Fibroblast of villous mesenchyme (primary cell): Measurements from ENCODE around the gene RPUSD2. TPM values are rescaled to one million over a fixed set of nuclear protein-coding genes. Genes with fewer than 3 reads are reported as not detected.
"Not testable (repeated sequence)": the region's sequence is repeated elsewhere in the genome, so short reads cannot be mapped to it uniquely, and the experiment has no call there.

Source experiments
- DNase-seq: peaks from one replicate; pipeline ENCODE4 v3.0.0-alpha.2; 2010; ENCODE audit warnings: low read depth
- H3K4me3 ChIP-seq: 2 replicates; pipeline ENCODE4 v1.5.1; 2011; ENCODE audit warnings: low read depth, mild to moderate bottlenecking, low read length
- total RNA-seq: library from RNA; depleted of rRNA; stranded (reverse); fragments of >200 nt; gene quantifications from 2 replicates; pipeline ENCODE4 v1.2.3, GENCODE V29; 2012
- TF ChIP-seq, protein P1 (sequence below): IDR thresholded peaks from 2 replicates; pipeline ENCODE4 v1.5.1; 2012; ENCODE audit warnings: low read depth, mild to moderate bottlenecking, low read length; ENCODE audit not compliant: insufficient read depth

The RPUSD2 gene
- total RNA-seq, 1 donor = 11.2 TPM

DNA sequence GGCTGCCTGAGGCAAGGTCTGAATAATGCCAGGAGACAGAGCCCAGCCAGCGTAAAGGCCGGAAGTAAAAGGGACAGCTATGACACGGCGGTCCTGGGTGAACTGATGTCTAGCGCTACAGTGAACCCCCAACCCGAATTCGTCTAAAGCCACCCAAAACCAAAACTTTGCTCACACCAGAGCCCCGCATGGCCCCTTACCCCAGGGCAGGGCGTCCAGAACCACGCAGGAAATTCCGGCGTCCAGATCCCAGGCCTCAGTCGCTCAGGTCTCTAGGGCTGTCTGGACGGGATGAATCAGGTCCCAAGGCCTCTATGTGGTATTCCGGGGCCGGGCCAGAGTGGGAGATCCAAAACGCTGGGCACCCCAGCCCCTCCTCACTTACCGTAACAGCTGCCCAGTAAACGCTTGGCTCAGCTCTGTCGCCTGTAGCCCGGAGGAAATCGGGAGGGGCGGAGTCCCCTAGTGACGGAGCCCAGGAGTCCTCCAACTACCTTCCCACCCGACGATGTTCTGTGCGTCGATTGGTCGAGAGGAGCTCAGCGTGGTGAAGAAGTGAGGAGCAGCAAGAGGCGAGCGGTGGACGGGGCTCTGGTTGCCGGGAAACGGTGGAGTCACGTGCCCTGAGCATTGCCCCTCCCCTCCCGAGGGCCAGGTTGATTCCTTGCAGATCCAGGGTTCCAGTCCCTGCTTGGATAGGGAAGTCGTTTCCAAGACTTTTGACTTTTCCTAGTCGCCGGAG, 4.3 kb upstream of the RPUSD2 start, which contains the start of gene CCDC32:
Gene CCDC32 (minus strand): TSS at position 452 of the 742 bp plus-strand sequence. CDS start 2,027 bp downstream, outside the sequence.
- TF ChIP-seq, protein P1, sequence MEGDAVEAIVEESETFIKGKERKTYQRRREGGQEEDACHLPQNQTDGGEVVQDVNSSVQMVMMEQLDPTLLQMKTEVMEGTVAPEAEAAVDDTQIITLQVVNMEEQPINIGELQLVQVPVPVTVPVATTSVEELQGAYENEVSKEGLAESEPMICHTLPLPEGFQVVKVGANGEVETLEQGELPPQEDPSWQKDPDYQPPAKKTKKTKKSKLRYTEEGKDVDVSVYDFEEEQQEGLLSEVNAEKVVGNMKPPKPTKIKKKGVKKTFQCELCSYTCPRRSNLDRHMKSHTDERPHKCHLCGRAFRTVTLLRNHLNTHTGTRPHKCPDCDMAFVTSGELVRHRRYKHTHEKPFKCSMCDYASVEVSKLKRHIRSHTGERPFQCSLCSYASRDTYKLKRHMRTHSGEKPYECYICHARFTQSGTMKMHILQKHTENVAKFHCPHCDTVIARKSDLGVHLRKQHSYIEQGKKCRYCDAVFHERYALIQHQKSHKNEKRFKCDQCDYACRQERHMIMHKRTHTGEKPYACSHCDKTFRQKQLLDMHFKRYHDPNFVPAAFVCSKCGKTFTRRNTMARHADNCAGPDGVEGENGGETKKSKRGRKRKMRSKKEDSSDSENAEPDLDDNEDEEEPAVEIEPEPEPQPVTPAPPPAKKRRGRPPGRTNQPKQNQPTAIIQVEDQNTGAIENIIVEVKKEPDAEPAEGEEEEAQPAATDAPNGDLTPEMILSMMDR = no peak
- H3K4me3 ChIP-seq = peak within 1 kb of the TSS; percentile 90
- DNase-seq = peak; percentile 99

DNA sequence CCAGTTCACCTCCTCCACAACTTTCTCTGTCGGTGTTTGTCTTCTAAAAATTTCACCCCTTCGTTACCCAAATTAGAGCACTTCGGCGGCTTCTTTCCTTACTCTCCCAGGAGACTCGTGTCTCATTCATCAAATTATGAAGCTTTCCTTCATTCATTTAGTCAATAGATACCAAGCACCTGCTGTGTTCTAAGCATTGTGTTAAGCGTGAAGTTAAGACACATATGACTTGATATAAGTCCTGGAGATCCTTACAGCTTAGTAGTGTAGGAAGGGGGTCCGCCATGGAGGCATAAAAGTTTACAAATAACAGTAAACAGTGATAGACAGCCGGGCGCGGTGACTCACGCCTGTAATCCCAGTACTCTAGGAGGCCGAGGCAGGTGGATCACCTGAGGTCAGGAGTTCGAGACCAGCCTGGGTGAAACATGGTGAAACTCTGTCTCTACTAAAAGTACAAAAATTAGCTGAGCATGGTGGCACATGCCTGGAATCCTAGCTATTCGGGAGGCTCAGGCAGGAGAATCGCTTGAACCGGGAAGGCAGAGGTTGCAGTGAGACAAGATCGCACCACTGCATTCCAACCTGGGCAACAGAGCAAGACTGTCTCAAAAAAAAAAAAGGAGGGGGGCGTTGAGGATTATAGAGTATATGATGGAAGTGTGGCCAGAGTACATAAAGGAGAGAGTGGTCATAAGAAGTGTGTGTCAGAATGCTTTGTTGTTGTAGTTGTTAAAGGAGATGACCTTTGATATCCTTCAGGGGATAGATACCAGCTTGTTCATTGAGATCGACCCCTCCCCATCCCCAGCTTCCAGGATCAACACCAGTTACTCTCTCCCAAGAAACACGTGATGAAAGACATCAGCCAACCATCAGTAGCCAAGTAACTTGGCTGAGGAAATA, 3.5 kb upstream of the RPUSD2 start:
- TF ChIP-seq, protein P1 = no peak
- peak overlapping the region; percentile 90 for H3K4me3 ChIP-seq
- no peak for DNase-seq

DNA sequence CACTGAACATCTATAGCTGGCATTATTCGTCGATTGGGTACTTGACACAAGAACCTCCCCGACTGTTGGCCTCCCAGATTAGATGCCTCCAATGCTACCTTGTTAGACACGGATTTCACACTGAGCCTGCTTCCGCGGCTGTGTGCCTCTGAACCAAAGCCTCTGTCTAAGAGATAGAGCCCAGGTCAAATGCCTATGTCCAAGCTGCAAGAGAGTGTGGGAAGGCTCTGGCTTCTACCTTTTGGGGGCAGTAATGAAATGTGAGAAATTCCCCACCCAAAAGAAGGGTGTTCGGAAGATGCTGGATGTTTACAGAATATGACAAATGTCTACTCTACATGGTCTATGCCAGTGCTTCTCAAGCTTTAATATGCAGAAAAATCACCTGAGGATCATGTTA, 2.0 kb upstream of the RPUSD2 start:
- TF ChIP-seq, protein P1 = peak; percentile 48
- DNase-seq = peak; percentile 22
- H3K4me3 ChIP-seq = no peak overlapping the region

DNA sequence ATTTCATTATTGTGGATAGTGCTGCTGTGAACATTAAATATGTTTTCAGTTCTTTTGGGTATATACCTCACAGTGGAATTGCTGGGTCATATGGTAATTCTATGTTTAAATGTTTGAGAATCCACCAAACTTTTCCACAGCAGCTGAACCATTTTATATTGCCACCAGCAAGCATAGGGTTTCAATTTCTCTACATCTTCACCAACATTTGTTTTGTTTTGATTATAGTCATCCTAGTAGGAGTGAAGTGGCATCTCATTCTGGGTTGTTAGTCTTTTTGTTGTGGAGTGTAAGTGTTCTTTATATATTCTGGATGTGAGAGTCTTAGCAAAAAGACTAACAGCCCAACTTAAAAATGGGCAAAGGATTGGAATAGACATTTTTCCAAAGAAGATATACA, 6.0 kb downstream of the RPUSD2 start:
- H3K4me3 ChIP-seq = no peak overlapping the region
- no peak for DNase-seq
- TF ChIP-seq, protein P1 = no peak

DNA sequence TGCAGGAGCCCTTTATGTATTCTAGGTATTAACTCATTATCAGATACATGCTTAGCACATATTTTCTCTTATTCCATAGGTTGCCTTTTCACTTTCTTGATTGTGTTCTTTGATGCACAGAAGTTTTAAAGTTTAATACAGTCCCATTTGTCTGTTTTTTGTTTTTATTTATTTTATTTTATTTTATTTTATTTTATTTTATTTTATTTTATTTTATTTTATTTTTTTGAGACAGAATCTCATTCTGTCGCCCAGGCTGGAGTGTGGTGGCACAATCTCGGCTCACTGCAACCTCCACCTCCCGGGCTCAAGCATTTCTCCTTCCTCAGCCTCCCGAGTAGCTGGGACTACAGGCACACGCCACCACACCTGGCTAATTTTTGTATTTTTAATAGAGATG, 7.8 kb downstream of the RPUSD2 start:
- DNase-seq, H3K4me3 ChIP-seq: not testable (repeated sequence)

DNA sequence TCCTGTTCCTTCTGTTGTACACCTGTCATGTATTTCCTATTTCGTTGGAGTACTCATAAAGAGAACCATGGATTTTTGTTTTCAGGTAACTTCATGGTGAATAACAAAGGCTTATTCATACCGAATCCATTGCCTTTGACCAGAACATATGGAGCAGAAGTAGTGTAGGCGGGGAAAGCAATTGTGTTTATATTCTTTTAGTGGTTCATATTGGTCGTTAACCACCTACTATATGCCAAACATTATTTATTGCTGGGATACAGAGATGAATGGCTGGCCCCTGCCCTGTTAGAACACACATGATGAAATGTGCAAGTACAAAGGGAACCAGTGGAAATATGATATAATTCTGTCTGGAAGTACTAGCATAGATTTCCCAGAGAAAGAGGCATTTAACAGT, 9.8 kb downstream of the RPUSD2 start:
- no peak for DNase-seq

DNA sequence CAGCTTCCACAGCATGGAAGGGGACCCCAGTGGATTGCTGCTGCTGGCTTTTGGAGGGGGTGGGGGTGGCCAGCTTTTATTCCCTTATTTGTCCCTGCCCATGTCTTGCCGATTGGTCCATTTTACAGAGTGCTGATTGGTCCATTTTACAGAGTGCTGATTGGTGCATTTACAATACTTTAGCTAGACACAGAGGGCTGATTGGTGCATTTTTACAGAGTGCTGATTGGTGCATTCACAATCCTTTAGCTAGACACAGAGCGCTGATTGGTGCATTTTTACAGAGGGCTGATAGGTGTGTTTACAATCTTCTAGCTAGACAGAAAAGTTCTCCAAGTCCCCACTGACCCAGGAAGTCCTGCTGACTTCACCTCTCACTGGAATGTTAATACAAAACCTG, 12.7 kb downstream of the RPUSD2 start:
- not testable (repeated sequence) for H3K4me3 ChIP-seq, DNase-seq

More for the DNA sequence above, 9.8 kb downstream of the RPUSD2 start:
- no peak overlapping the region for H3K4me3 ChIP-seq
- TF ChIP-seq, protein P1 = no peak
